ENCODE measurements around the gene PPFIA4.

The PPFIA4 gene

DNA sequence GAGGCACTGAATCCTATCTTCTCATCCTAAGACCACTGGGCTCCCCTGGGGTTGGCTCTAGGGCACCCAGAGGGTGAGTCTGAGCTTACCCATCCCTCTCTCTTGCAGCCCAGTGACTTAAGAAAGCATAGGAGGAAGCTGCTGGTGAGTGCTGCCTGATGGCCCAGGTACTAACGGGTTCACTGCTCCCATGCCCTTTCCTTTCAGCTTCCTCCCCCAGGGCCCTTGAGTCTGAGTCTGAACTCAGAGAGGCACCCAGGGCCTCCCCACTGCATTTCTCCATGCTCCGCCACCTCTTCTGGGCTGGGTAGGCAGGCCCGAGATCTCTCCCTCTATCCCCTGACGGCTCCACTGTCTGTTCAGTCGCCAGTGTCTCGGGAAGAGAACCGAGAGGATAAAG is 29.7 kb downstream of the PPFIA4 start:
- no peak for DNase-seq (ENCODE audit: low read depth in 2 of 2, low spot score in 1 of 2)

DNA sequence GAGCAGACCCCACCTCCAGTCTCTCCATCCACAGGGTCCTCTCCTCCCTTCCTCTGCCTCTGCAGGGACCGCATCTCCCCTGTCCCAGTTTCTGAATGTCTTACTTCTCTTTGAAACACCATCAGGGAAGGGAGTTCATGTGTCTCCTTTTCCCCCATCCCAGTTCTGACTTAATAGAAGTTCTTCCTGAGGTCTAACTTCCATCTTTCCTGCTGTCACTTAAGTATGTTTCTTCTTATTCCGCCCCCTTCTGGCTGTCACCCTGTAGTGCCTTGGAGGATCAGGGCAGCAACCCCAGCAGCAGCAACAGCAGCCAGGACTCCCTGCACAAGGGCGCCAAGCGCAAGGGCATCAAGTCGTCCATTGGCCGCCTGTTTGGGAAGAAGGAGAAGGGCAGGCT is 30.2 kb downstream of the PPFIA4 start:
- no peak for DNase-seq (ENCODE audit: low read depth in 2 of 2, low spot score in 1 of 2)

- no peak for DNase-seq (ENCODE audit: low read depth in 2 of 2, low spot score in 1 of 2)
These were observed 31.8 kb downstream of the PPFIA4 start for GRCh38 chr1:203057911-203058675.

- DNase-seq (ENCODE audit: low read depth in 2 of 2, low spot score in 1 of 2) = no peak
These were observed 32.3 kb downstream of the PPFIA4 start for GRCh38 chr1:203058676-203058935.

DNA sequence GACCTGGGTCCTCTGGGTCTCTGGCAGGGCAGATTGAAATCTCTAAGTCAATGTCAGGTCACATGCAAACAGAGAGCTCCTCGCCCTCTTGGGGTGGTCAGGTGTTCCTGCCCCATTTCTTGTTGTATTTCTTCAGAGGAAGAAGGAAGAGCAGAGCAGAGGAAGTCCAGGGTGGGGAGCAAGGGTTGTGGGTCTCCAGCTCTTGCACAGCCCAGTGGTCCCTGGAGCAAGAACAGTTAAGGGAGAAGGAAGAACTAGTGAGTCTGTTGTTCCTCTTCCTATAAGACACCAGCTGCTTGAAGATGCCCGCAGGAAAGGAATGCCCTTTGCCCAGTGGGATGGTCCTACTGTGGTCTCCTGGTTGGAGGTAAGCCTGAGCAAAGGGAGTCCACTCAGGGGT is 33.2 kb downstream of the PPFIA4 start:
- no peak for DNase-seq (ENCODE audit: low read depth in 2 of 2, low spot score in 1 of 2)

DNA sequence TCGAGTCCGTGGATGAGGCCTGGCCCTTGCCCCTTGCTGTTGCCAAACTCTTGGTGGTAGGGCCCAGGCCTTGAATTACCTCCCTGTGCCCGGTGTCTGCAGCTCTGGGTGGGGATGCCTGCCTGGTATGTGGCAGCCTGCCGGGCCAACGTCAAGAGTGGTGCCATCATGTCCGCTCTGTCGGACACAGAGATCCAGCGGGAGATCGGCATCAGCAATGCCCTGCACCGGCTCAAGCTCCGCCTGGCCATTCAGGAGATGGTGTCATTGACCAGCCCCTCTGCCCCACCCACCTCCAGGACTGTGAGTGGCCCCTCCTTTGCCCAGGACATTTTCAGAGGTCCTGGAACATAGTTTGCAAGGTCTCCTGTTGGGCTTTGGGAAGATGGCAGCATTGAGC is 33.8 kb downstream of the PPFIA4 start:
- DNase-seq (ENCODE audit: low read depth in 2 of 2, low spot score in 1 of 2) = no peak

DNA sequence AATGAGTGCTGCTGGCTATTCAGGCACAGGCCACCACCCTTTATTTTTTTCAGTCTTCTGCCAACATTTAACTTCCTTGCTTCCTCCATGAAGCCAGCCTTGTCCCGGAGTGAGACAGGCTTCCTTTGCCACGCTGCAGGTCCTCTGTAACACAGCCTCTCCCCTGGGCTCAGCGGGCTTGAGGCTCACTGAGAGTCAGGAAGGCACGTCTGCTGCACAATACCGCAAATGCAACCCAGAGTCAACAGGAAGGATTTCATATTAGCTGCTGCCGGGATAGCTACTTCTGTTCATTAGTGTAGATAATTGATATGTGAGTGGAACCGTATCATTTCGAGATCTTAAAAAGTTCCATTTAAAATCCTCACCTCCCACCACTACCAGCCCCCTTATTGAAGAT is 37.0 kb downstream of the PPFIA4 start:
- no peak for DNase-seq (ENCODE audit: low read depth in 2 of 2, low spot score in 1 of 2)

DNA sequence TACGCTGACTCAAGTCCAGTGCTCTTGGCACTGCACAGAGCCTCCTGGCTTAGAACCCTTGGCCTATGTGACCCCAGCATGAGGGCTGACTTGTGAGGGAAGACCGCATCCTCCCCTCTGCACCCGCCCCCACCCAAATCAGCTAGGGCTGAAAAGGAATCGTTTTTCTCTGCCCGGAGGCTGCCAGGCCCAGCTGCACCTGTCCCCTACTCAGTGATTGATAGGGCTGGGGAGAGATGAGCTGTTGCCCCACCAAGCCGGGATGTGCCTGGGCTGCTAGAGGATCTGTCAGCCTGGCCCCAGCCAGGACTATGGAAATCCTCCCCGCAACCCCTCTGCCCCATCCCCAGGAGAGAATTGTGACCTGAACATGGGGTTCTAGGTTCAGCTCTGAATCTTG is 38.9 kb downstream of the PPFIA4 start:
- DNase-seq (ENCODE audit: low read depth in 2 of 2, low spot score in 1 of 2) = no peak

DNA sequence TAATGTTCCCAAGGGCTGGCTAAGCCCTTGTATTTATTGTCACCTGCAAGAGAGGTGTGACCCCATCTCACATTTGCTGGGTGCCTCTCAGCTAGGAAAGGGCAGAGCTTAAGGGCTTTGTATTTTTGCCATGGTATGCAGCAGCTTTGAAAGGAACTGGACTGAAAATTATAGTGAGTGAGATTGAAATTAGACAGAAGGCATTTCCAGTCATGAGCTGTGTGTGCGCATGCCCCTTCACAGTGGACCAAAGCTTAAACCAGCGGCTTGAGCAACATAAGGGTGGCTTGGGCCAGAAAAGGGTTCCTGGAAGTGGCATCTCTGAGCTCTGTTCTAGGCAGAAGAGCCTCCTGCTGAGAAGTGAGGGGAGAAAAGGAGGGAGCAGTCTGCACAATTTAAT is 39.7 kb downstream of the PPFIA4 start:
- DNase-seq (ENCODE audit: low read depth in 2 of 2, low spot score in 1 of 2) = no peak

DNA sequence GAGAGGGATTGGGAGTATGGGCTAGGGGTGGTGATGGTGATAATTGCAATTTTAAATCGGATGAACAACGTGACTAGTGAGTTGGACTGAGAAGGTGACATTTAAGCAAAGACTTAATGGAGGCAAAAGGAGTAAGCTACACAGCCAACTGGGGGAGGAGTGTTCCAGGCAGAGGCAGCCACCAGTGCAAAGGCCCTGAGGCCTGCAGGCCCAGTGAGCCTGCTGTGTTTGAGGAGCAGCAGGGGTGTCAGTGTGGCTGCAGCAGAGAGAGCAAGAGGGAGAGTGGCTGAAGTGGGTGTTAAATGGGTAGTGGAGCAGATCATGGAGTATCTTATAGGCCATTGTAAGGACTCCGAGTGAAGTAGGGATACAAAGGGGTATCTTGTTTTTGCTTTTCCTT is 40.7 kb downstream of the PPFIA4 start:
- DNase-seq (ENCODE audit: low read depth in 2 of 2, low spot score in 1 of 2) = no peak

DNA sequence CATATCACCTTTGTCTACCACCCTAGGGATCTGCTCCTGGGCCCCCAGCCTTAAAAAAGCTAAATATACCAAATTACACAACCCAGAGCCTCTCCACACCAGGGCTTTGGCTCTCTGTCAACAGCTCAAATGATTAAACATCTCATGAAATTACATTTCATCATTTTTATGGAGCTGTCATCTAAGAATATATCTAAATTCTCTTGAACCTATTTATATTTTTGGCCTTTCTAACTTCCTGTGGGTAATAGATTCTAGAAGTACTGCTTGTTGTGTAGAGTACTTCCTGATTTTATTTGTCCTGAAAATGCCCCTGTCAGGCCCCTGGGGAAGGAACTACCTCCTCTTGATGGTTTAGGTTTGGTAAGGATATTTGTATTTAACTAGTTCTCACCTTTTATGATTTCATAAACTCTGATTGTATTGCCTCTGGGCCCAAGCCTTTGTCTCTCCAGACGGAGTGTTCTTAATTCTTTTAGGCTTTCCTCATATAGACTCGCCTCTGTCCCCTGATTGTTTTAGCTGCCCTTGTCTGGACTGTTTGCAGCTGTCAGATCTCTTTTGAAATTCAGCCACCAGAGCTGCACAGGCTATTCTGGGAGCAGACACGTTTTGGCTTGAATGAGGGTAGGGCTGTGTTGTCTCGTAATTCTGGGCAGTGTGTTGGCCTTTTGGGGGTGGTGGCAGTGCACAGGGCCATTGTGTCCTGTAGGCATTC is 42.9 kb downstream of the PPFIA4 start:
- DNase-seq (ENCODE audit: low read depth in 2 of 2, low spot score in 1 of 2) = no peak

DNA sequence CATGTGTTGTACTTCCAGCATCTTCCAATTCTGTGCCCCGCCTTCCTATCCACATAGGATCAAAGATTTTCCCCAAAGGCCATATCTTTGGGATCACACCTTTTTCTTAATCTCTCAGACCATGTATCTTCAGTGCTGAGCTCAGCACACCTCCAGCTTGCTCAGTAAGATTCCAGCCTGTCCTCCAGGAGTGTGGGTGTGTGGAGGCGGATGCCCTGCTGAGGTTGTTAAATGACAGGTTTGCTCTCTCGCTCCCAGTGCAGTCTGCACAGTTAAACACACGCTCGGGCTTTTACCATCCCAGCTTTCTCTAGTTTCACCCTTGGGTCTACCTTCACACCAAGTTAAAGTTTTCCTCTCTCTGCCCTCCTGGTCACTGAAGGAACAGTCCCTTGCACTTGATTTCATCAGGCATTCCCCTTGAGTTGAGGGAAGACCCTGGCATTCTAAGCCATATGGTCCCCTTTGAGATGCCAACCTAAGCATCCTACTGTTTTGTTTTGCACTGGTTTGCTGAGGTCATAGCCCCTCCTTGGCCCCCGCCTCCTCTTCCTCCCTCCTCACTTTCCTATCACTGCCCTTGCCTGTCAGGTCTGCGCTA is 45.8 kb downstream of the PPFIA4 start:
- no peak for DNase-seq (ENCODE audit: low read depth in 2 of 2, low spot score in 1 of 2)

DNA sequence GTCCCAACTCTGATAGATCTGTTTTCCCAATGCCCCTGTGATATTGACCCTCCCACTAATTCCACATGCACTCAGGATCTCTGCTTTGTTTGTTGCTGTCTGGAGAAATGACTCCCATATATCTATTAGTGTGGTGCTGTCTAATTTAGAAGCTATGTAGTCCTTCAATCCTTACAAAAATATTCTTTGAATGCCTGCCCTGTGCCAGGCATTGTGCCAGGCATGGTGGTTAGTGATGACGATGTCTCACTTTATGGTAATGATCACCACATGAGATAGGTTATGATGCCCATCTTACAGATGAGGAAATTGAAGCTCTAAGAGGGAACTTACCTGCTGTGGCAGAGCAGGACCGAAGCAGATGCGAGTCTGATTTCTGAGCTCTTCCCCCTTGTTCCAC is 46.6 kb downstream of the PPFIA4 start:
- DNase-seq (ENCODE audit: low read depth in 2 of 2, low spot score in 1 of 2) = no peak

DNA sequence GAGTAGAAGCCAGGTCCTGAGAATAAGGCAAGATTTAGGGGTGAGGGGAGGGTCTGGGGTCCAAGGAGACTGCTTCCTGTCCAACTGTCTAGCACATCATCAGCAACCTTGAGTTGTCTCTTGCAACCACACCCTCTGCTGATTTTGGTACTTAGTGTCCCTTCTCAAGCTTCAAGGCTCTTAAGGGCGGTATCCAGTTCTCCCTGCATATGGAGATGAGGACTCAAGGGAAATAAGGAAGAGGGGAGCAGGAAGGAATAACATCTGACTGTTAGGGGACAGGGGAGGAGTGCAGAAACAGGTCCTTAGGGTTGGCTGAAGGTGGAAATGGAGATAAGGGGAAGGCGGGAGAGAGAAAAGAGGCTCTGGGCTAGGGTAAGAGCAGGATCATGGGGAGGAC is 47.2 kb downstream of the PPFIA4 start:
- no peak for DNase-seq (ENCODE audit: low read depth in 2 of 2, low spot score in 1 of 2)

- DNase-seq (ENCODE audit: low read depth in 2 of 2, low spot score in 1 of 2) = no peak
These were observed 48.3 kb downstream of the PPFIA4 start for GRCh38 chr1:203074610-203075009.

GRCh38 chr1:203075236-203076030 is 49.1 kb downstream of the PPFIA4 start:
- DNase-seq (ENCODE audit: low read depth in 2 of 2, low spot score in 1 of 2) = no peak

GRCh38 chr1:203076031-203076511 is 49.8 kb downstream of the PPFIA4 start:
- no peak for DNase-seq (ENCODE audit: low read depth in 2 of 2, low spot score in 1 of 2)

DNA sequence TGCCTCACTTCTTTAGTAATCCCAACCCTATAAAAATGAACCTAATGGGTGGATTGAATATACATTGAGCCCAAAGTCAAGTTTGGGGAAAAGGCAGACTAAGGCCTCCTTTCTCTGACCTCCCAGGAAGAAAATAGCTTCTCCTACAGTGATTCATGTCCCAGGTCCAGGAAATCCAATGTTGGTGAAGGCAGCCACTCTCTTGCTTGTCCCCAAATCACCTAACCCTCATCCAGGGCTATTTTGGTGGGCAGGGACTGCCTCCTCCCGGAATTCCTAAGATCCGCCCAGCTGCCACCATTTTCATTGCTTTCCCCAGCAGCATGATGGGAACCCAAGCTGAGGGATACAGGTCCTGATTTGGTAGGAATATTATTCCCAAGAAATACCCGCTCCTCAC is 51.1 kb downstream of the PPFIA4 start:
- no peak for DNase-seq (ENCODE audit: low read depth in 2 of 2, low spot score in 1 of 2)

DNA sequence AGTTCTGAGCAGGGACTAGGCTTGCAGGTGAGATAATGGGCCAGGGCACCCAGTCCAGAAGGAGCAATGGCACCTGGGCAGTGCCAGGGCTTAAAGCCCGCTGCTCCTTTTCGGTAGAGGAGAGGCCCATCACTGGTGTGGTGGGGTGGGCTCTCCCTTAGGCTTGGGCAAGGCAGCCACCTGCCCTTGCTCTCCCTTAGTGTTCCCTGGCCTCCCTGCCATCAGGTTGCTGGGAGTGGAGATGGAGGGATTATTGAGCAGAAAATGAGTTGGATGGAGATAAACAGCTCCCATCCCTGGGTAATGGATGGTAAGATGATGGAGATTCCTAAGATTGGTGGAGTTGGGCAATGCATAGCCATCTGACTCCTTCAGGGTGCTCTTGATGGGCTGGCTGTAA is 51.7 kb downstream of the PPFIA4 start:
- no peak for DNase-seq (ENCODE audit: low read depth in 2 of 2, low spot score in 1 of 2)

DNA sequence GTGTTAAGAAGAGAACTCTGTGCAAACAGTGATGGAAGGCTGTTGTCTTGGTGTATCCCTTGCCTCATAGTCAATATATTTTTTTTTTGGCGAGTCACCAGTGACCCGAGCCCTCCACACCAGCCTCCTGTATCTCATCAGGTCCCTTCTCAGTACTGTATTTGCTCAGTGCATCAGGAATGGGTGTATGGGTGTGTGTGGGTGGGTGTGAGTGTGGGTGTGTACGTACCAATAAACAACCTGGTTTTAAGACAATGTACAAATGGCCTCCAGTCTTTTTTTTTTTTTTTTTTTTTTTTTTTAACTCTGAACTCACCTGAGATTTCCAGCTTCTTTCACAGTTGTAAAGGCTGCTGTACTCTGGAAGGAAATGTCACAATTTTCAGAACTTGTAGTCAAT is 52.2 kb downstream of the PPFIA4 start:
- DNase-seq (ENCODE audit: low read depth in 2 of 2, low spot score in 1 of 2) = no peak

GRCh38 chr1:203080456-203080855 is 54.2 kb downstream of the PPFIA4 start:
- DNase-seq (ENCODE audit: low read depth in 2 of 2, low spot score in 1 of 2) = no peak
